Naive thymus-derived CD8-positive, alpha-beta T cell (primary cell): ENCODE data around the gene ESR2. TPM values are rescaled to one million over a fixed set of nuclear protein-coding genes. Genes with fewer than 3 reads are reported as not detected.
"Not testable (repeated sequence)": the region's sequence is repeated elsewhere in the genome, so short reads cannot be mapped to it uniquely, and the experiment has no call there.

Experiments used
- ATAC-seq, 2 donors: fragments of 150-1000 bp; cut with Tn5 transposase in 1 of 2; sonication (Bioruptor Pico), chemical (Tn5 transposase) in 1 of 2; 1 replicate in 1 of 2; 2 replicates in 1 of 2; pipeline ENCODE4 v1.10.0; 2021; ENCODE audit warnings: mild to moderate bottlenecking in 2 of 2, moderate library complexity in 2 of 2
- POLR2A ChIA-PET: fragments of 350-600 bp; sonication (Branson Sonifier 250); formaldehyde crosslinking; loops from one replicate; lab custom pipeline; 2021; ENCODE audit warnings: antibody characterized with exemption; lab: Charles Lee
- DNase-seq, 10 donors: peaks; one replicate each; pipeline versions ENCODE4 v3.0.0 to v3.0.0-alpha.2; 2020 to 2022
- H3K27ac Mint-ChIP-seq, 10 donors: one replicate each; pipeline ENCODE4 v1.8.0; 2020 to 2022; ENCODE audit warnings: mild to moderate bottlenecking in 10 of 10, mixed read lengths in 10 of 10, moderate library complexity in 4 of 10, inconsistent platforms in 1 of 10
- H3K27me3 Mint-ChIP-seq, 5 donors: one replicate each; pipeline ENCODE4 v1.8.0; 2021 to 2022; ENCODE audit warnings: mixed read lengths in 5 of 5
- H3K36me3 Mint-ChIP-seq, 3 donors: one replicate each; pipeline ENCODE4 v1.8.0; 2020 to 2022; ENCODE audit warnings: mixed read lengths in 3 of 3, mild to moderate bottlenecking in 2 of 3, inconsistent platforms in 1 of 3
- H3K4me1 Mint-ChIP-seq, 4 donors: one replicate each; pipeline ENCODE4 v1.8.0; 2021 to 2022; ENCODE audit warnings: mixed read lengths in 4 of 4
- H3K4me3 Mint-ChIP-seq, 10 donors: one replicate each; pipeline ENCODE4 v1.8.0; 2020 to 2022; ENCODE audit warnings: mild to moderate bottlenecking in 10 of 10, mixed read lengths in 10 of 10, moderate library complexity in 6 of 10, inconsistent platforms in 1 of 10
- H3K9me3 Mint-ChIP-seq, 9 donors: one replicate each; pipeline ENCODE4 v1.8.0; 2020 to 2022; ENCODE audit warnings: mixed read lengths in 9 of 9, mild to moderate bottlenecking in 3 of 9, inconsistent platforms in 1 of 9, moderate library complexity in 1 of 9
- polyA plus RNA-seq, 3 donors: library from polyadenylated mRNA; unstranded; fragments of 300-500 nt; fragmentation: Illumina TruSeq; gene quantifications; one replicate each; pipeline ENCODE4 v1.2.3, GENCODE V29; 2021
- total RNA-seq, 8 experiments: library from RNA in 2 of 8; stranded (reverse) in 2 of 8; gene quantifications; one replicate each; pipeline ENCODE4 v1.2.3 and lab custom pipeline; 2021 to 2026

Gene ESR2
- total and polyA plus RNA-seq, 5 experiments from 2014 or later, result 0.16 to 0.41 (median 0.29) TPM; not detected in 2

GRCh38 chr14:64217308-64217707 lies 76.9 kb downstream of the ESR2 start:
- DNase-seq (no peak), ATAC-seq (no peak)
- POLR2A ChIA-PET, result no interaction called here
- Mint-ChIP-seq H3K27me3 (no peaks in the 10 kb centered on the region), H3K27ac (peak overlapping the region in 1 of 10 donors; percentile 65), H3K36me3 (peaks cover 0 to 95% (median 44%) of the 10 kb centered on the region in 3 donors), H3K4me1 (peaks cover 0 to 15% (median 0%) of the 10 kb centered on the region in 4 donors), H3K4me3 (no peak overlapping the region), H3K9me3 (no peaks in the 10 kb centered on the region)

- ATAC-seq (no peak), DNase-seq (no peak)
- Mint-ChIP-seq H3K4me3 (no peak overlapping the region), H3K4me1 (peaks cover 0 to 8% (median 0%) of the 10 kb centered on the region in 4 donors), H3K36me3 (peaks cover under 1 to 97% (median 43%) of the 10 kb centered on the region in 3 donors), H3K27me3 (no peaks in the 10 kb centered on the region), H3K9me3 (no peaks in the 10 kb centered on the region), H3K27ac (no peak overlapping the region)
- POLR2A ChIA-PET, result no interaction called here
Measured at GRCh38 chr14:64215978-64216377, 78.2 kb downstream of the ESR2 start.

GRCh38 chr14:64215274-64215673 lies 78.9 kb downstream of the ESR2 start:
- Mint-ChIP-seq H3K9me3 (no peaks in the 10 kb centered on the region), H3K4me3 (peak overlapping the region in 1 of 10 donors; percentile 32), H3K4me1 (peaks cover 0 to 4% (median 1%) of the 10 kb centered on the region in 4 donors), H3K27me3 (no peaks in the 10 kb centered on the region), H3K36me3 (peaks cover 5 to 98% (median 49%) of the 10 kb centered on the region in 3 donors), H3K27ac (peak overlapping the region in 1 of 10 donors; percentile 18)
- POLR2A ChIA-PET, result interaction anchor here (0.6 kb wide), 1 partner anchor 8 kb away, joined by 6 read pairs; no protein-coding TSS in a partner anchor
- ATAC-seq, result no peak
- DNase-seq, result no peak

GRCh38 chr14:64213853-64214570 lies 80.2 kb downstream of the ESR2 start:
- H3K4me1 Mint-ChIP-seq, result peaks cover 0 to 13% (median 1%) of the 10 kb centered on the region in 4 donors
- no peaks in the 10 kb centered on the region for H3K9me3 Mint-ChIP-seq
- DNase-seq, result no peak
- H3K4me3 Mint-ChIP-seq, result no peak overlapping the region
- no peaks in the 10 kb centered on the region for H3K27me3 Mint-ChIP-seq
- no peak for ATAC-seq
- H3K27ac Mint-ChIP-seq, result no peak overlapping the region
- peaks cover 5 to 98% (median 45%) of the 10 kb centered on the region in 3 donors for H3K36me3 Mint-ChIP-seq
- POLR2A ChIA-PET, result interaction anchor here (1.3 kb wide), 1 partner anchor 11 kb away, joined by 4 read pairs; no protein-coding TSS in a partner anchor

GRCh38 chr14:64213086-64213485 lies 81.1 kb downstream of the ESR2 start:
- DNase-seq (no peak), ATAC-seq (no peak)
- H3K27me3 Mint-ChIP-seq, result no peaks in the 10 kb centered on the region
- no peak overlapping the region for H3K27ac Mint-ChIP-seq
- no peaks in the 10 kb centered on the region for H3K9me3 Mint-ChIP-seq
- POLR2A ChIA-PET, result interaction anchor here (1.3 kb wide), 1 partner anchor 11 kb away, joined by 4 read pairs; no protein-coding TSS in a partner anchor
- H3K36me3 Mint-ChIP-seq, result peaks cover 5 to 99% (median 45%) of the 10 kb centered on the region in 3 donors
- no peak overlapping the region for H3K4me3 Mint-ChIP-seq
- peaks cover 0 to 13% (median 1%) of the 10 kb centered on the region in 4 donors for H3K4me1 Mint-ChIP-seq

GRCh38 chr14:64212666-64213065 lies 81.5 kb downstream of the ESR2 start:
- Mint-ChIP-seq H3K27me3 (no peaks in the 10 kb centered on the region), H3K4me1 (peaks cover 0 to 13% (median 1%) of the 10 kb centered on the region in 4 donors), H3K4me3 (no peak overlapping the region), H3K9me3 (no peaks in the 10 kb centered on the region), H3K36me3 (peaks cover 5 to 98% (median 44%) of the 10 kb centered on the region in 3 donors), H3K27ac (no peak overlapping the region)
- POLR2A ChIA-PET, result no interaction called here
- DNase-seq (no peak), ATAC-seq (no peak)

GRCh38 chr14:64210912-64211311 lies 83.3 kb downstream of the ESR2 start:
- H3K27me3 Mint-ChIP-seq, H3K9me3 Mint-ChIP-seq, DNase-seq, H3K4me3 Mint-ChIP-seq, POLR2A ChIA-PET, ATAC-seq, H3K4me1 Mint-ChIP-seq: not testable (repeated sequence)
- Mint-ChIP-seq H3K27ac (peak overlapping the region in 3 of 10 donors; percentile 17 to 62 (median 17)), H3K36me3 (peaks cover 5 to 85% (median 32%) of the 10 kb centered on the region in 3 donors)

- Mint-ChIP-seq H3K27ac (no peak overlapping the region), H3K9me3 (no peaks in the 10 kb centered on the region), H3K27me3 (no peaks in the 10 kb centered on the region), H3K36me3 (peaks cover 5 to 78% (median 26%) of the 10 kb centered on the region in 3 donors), H3K4me3 (no peak overlapping the region), H3K4me1 (peaks cover 0 to 9% (median 3%) of the 10 kb centered on the region in 4 donors)
- DNase-seq (no peak), ATAC-seq (no peak)
- POLR2A ChIA-PET, result no interaction called here
Measured at GRCh38 chr14:64210216-64210615, 84.0 kb downstream of the ESR2 start.

GRCh38 chr14:64209444-64210131 lies 84.6 kb downstream of the ESR2 start:
- ATAC-seq, result peak in 1 of 2 donors; percentile 37
- Mint-ChIP-seq H3K9me3 (no peaks in the 10 kb centered on the region), H3K4me1 (peaks cover 0 to 9% (median 3%) of the 10 kb centered on the region in 4 donors), H3K4me3 (no peak overlapping the region), H3K27me3 (no peaks in the 10 kb centered on the region), H3K36me3 (peaks cover 5 to 73% (median 22%) of the 10 kb centered on the region in 3 donors), H3K27ac (peak overlapping the region in 2 of 10 donors; percentile 57 to 80)
- POLR2A ChIA-PET, result interaction anchor here (0.5 kb wide), 1 partner anchor 1216 kb away, joined by 7 read pairs; no protein-coding TSS in a partner anchor
- DNase-seq, result peak in 1 of 10 donors; percentile 2

GRCh38 chr14:64208981-64209380 lies 85.2 kb downstream of the ESR2 start:
- POLR2A ChIA-PET, result interaction anchor here (0.5 kb wide), 1 partner anchor 1217 kb away, joined by 7 read pairs; no protein-coding TSS in a partner anchor
- Mint-ChIP-seq H3K4me3 (no peak overlapping the region), H3K36me3 (peaks cover 5 to 73% (median 24%) of the 10 kb centered on the region in 3 donors), H3K4me1 (peaks cover 0 to 9% (median 3%) of the 10 kb centered on the region in 4 donors), H3K9me3 (no peaks in the 10 kb centered on the region), H3K27ac (peak overlapping the region in 1 of 10 donors; percentile 57), H3K27me3 (no peaks in the 10 kb centered on the region)
- DNase-seq (no peak), ATAC-seq (no peak)

GRCh38 chr14:64208261-64208660 lies 85.9 kb downstream of the ESR2 start:
- Mint-ChIP-seq H3K9me3 (no peaks in the 10 kb centered on the region), H3K27me3 (no peaks in the 10 kb centered on the region), H3K4me3 (no peak overlapping the region), H3K27ac (peak overlapping the region in 1 of 10 donors; percentile 9), H3K36me3 (peaks cover 5 to 70% (median 21%) of the 10 kb centered on the region in 3 donors), H3K4me1 (peaks cover 2 to 9% (median 4%) of the 10 kb centered on the region in 4 donors)
- POLR2A ChIA-PET, result no interaction called here
- ATAC-seq, result no peak
- no peak for DNase-seq

- DNase-seq, result no peak
- H3K4me1 Mint-ChIP-seq, result peaks cover 5 to 14% (median 7%) of the 10 kb centered on the region in 4 donors
- H3K9me3 Mint-ChIP-seq, result no peaks in the 10 kb centered on the region
- no peaks in the 10 kb centered on the region for H3K27me3 Mint-ChIP-seq
- ATAC-seq, result no peak
- peak overlapping the region in 4 of 10 donors; percentile 9 to 76 (median 52) for H3K27ac Mint-ChIP-seq
- H3K4me3 Mint-ChIP-seq, result no peak overlapping the region
- POLR2A ChIA-PET, result no interaction called here
- H3K36me3 Mint-ChIP-seq, result peaks cover 0 to 34% (median 7%) of the 10 kb centered on the region in 3 donors
Measured at GRCh38 chr14:64203366-64204006, 90.7 kb downstream of the ESR2 start.
